C4-2B (cell line): ENCODE results near the gene PTAFR.
"Not testable (repeated sequence)": the region's sequence is repeated elsewhere in the genome, so short reads cannot be mapped to it uniquely, and the experiment has no call there.

Source experiments
- H3K27ac ChIP-seq: fragments of 450-650 bp; 2 replicates; pipeline ENCODE4 v1.5.1; 2017
- ZFX ChIP-seq: fragments of 450-650 bp; IDR thresholded peaks from 2 replicates; pipeline ENCODE4 v1.6.1; 2017
- TF ChIP-seq, protein P1 (sequence below): fragments of 450-650 bp; conservative IDR thresholded peaks from 2 replicates; pipeline ENCODE4 v1.5.1; 2017; ENCODE audit warnings: mild to moderate bottlenecking

Gene PTAFR

DNA sequence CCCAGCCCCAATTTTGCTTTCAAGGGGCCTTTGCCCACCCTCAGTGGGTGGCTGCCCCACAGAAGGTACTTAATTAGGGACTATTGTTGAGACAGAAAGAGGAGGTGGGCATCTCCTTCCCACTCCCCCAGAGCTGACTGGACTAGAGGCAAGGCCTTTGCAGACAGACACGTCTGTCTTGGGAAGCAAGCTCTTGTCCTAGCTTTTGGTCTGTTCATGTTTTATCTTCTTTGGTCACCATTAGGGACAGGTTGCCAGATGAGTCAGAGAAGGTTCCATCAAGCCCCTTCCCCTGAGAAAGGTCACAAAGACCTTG lies 27.7 kb downstream of the PTAFR start:
- no peak overlapping the region for H3K27ac ChIP-seq
- TF ChIP-seq ZFX, result no peak
- TF ChIP-seq, protein P1, sequence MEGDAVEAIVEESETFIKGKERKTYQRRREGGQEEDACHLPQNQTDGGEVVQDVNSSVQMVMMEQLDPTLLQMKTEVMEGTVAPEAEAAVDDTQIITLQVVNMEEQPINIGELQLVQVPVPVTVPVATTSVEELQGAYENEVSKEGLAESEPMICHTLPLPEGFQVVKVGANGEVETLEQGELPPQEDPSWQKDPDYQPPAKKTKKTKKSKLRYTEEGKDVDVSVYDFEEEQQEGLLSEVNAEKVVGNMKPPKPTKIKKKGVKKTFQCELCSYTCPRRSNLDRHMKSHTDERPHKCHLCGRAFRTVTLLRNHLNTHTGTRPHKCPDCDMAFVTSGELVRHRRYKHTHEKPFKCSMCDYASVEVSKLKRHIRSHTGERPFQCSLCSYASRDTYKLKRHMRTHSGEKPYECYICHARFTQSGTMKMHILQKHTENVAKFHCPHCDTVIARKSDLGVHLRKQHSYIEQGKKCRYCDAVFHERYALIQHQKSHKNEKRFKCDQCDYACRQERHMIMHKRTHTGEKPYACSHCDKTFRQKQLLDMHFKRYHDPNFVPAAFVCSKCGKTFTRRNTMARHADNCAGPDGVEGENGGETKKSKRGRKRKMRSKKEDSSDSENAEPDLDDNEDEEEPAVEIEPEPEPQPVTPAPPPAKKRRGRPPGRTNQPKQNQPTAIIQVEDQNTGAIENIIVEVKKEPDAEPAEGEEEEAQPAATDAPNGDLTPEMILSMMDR, result no peak

- H3K27ac ChIP-seq, result no peak overlapping the region
- TF ChIP-seq, protein P1, result no peak
- no peak for TF ChIP-seq ZFX
These were observed 29.0 kb downstream of the PTAFR start for GRCh38 chr1:28147264-28148094.

- H3K27ac ChIP-seq, result no peak overlapping the region
- TF ChIP-seq, protein P1, result no peak
- no peak for TF ChIP-seq ZFX
These were observed 30.8 kb downstream of the PTAFR start for GRCh38 chr1:28145728-28146127.

- TF ChIP-seq, protein P1, result no peak
- no peak for TF ChIP-seq ZFX
- no peak overlapping the region for H3K27ac ChIP-seq
These were observed 32.0 kb downstream of the PTAFR start for GRCh38 chr1:28144203-28145135.

DNA sequence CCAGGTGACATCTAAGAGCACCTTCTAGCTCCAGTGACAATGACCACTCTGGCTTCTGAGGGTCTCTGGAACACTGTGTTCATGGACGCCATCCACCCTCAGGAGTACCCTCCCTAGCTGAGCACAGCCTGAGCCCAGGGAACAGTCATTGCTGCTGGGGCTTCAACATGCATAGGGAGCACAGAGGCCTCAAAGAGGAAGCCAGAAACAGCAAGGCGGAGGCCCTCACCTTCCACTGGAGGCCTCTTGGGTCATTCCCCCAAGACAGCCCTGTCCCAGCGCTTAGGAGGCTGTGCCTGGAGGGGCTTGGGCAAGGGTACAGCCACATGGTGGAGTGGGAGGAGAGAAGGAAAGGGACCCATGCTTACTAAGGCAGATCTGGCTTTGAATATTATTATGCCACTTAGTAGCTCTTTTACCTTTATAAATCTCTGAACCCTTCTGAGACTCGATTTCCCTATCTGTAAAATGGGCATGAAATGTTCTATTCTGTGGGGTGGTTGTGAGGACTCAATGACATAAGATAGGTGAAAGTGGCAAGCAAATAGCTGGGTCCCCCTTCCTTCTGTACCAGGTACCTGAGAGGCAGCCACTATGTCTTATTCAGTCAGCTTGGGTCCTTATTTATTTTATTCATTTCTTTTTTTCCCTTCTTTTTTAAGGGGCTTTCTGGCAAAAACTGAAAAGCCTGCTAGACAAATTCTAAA lies 32.8 kb downstream of the PTAFR start:
- no peak overlapping the region for H3K27ac ChIP-seq
- TF ChIP-seq ZFX, result no peak
- TF ChIP-seq, protein P1, result no peak

- H3K27ac ChIP-seq, result no peak overlapping the region
- no peak for TF ChIP-seq ZFX
- TF ChIP-seq, protein P1, result no peak
These were observed 34.8 kb downstream of the PTAFR start for GRCh38 chr1:28141685-28142084.

DNA sequence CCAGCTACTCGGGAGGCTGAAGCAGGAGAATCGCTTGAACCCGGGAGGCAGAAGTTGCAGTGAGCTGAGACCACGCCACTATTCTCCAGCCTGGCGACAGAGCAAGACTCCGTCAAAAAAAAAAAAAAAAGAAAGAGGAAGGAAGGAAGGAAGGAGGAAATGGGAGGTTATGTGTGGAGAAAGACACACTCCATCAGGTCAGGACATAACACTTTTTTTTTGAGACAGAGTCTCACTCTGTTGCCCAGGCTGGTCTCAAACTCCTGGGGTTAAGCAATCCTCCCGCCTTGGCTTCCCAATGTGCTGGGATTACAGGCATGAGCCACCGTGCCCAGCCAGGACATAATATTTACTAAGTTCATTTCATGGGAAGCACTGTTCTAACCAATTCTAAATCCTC lies 36.6 kb downstream of the PTAFR start:
- H3K27ac ChIP-seq, result not testable (repeated sequence)
